Uterus (tissue), 4 donors: Measurements from ENCODE around the gene CASK. TPM values are rescaled to one million over a fixed set of nuclear protein-coding genes. Genes with fewer than 3 reads are reported as not detected.
A peak's percentile ranks its signal among the peaks of the same experiment; 100 is the strongest.

Source experiments
- DNase-seq, 2 donors: peaks; one replicate each; pipeline ENCODE4 v3.0.0-alpha.2; 2019 to 2020
- H3K27ac ChIP-seq, 2 donors: fragments of 200-600 bp; sonication (generic); 1 replicate in 1 of 2; 2 replicates in 1 of 2; pipeline ENCODE4 v1.5.1; 2016 to 2018
- H3K27me3 ChIP-seq, 2 donors: fragments of 200-600 bp; sonication (generic); one replicate each; pipeline ENCODE4 v1.5.1; 2018 to 2019; ENCODE audit warnings: control low read depth in 1 of 2
- H3K36me3 ChIP-seq, 2 donors: fragments of 200-600 bp; sonication (generic); one replicate each; pipeline ENCODE4 v1.5.1; 2019; ENCODE audit warnings: control low read depth in 1 of 2
- H3K4me1 ChIP-seq, 2 donors: fragments of 200-600 bp; sonication (generic); one replicate each; pipeline ENCODE4 v1.5.1; 2018 to 2019; ENCODE audit warnings: control low read depth in 1 of 2
- H3K4me3 ChIP-seq, 2 donors: fragments of 200-600 bp; sonication (generic); 1 replicate in 1 of 2; 2 replicates in 1 of 2; pipeline ENCODE4 v1.5.1; 2018 to 2019; ENCODE audit warnings: mild to moderate bottlenecking in 1 of 2
- H3K9me3 ChIP-seq, 2 donors: fragments of 200-600 bp; sonication (generic); one replicate each; pipeline ENCODE4 v1.5.1; 2019; ENCODE audit warnings: control low read depth in 1 of 2
- POLR2A ChIP-seq, 2 donors: fragments of 450-650 bp; IDR thresholded peaks; one replicate each; pipeline ENCODE4 v1.6.1; 2016; ENCODE audit warnings: antibody characterized with exemption in 2 of 2, mild to moderate bottlenecking in 1 of 2, moderate library complexity in 1 of 2
- intact Hi-C: fragments of 100-400 bp; cut with DNase I; formaldehyde crosslinking; loops from one replicate; pipeline ENCODE4 v1.15.1; 2023; ENCODE audit warnings: low total_unique reads
- total RNA-seq, 4 donors: library from RNA; depleted of rRNA in 3 of 4; stranded (reverse); fragments of >200 nt in 3 of 4; gene quantifications; one replicate each; pipeline versions ENCODE4 v1.1.0 to v1.2.4, GENCODE V29; 2014 to 2023
- TF ChIP-seq, protein P1 (sequence below), 4 experiments: fragments of 200-600 bp in 2 of 4; fragments of 450-650 bp in 2 of 4; sonication (generic) in 2 of 4; IDR thresholded peaks; one replicate each; pipeline ENCODE4 v1.5.1; 2016 to 2019; ENCODE audit warnings: antibody characterized with exemption in 4 of 4, mild to moderate bottlenecking in 2 of 4, moderate library complexity in 1 of 4
- donor health status: DM: yes; HTN: yes; CAD: no.

CASK gene
- total RNA-seq, 4 donors from 2014 or later: 7.9 to 76.0 (median 40.7) TPM

DNA sequence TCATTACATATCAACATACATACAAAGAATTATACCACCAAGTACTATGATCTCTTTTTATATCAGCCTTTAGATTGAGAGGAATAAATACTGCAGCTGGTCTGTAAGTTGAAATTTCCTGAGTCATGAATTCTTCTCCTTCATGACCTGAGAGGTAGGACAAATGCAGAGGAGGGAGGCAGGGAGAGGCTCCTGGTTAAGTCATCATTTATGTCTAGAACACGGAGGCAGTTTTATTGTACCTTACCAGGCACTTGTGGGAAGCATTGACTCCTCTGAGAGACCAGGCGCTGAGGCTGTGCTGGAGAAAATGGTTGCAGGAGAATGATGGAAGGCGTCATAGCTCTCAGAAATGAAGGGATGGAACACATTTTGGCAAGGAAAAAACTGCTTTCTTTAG lies 12.5 kb upstream of the CASK start:
- H3K4me1 ChIP-seq: no peaks in the 10 kb centered on the region
- no peak overlapping the region for H3K27ac ChIP-seq
- TF ChIP-seq, protein P1, sequence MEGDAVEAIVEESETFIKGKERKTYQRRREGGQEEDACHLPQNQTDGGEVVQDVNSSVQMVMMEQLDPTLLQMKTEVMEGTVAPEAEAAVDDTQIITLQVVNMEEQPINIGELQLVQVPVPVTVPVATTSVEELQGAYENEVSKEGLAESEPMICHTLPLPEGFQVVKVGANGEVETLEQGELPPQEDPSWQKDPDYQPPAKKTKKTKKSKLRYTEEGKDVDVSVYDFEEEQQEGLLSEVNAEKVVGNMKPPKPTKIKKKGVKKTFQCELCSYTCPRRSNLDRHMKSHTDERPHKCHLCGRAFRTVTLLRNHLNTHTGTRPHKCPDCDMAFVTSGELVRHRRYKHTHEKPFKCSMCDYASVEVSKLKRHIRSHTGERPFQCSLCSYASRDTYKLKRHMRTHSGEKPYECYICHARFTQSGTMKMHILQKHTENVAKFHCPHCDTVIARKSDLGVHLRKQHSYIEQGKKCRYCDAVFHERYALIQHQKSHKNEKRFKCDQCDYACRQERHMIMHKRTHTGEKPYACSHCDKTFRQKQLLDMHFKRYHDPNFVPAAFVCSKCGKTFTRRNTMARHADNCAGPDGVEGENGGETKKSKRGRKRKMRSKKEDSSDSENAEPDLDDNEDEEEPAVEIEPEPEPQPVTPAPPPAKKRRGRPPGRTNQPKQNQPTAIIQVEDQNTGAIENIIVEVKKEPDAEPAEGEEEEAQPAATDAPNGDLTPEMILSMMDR (IDR thresholded peaks at IDR 0.05): no peak
- TF ChIP-seq POLR2A (IDR thresholded peaks at IDR 0.05): no peak
- no peaks in the 10 kb centered on the region for H3K27me3 ChIP-seq
- H3K36me3 ChIP-seq: no peaks in the 10 kb centered on the region
- no peak overlapping the region for H3K4me3 ChIP-seq
- DNase-seq: no peak
- intact Hi-C loops: no loop called here
- H3K9me3 ChIP-seq: no peaks in the 10 kb centered on the region

DNA sequence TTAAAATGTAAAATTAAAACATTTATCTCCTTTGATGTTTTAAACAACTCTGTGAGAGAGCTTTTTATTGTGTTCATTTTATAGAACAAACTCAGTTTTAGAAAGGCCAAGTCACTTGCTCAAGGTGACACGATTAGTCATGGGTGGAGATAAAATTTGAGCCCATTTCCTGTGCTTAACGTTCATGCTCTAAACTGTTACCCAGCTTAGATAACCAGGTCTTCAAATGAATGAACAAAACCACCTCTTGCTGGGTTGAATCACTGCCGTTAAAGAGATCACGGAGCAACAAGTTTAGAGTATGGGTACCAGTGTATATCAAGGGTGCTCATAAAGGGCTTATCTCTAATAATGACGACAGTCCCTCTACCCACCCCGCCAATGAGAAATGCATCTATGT lies 10.2 kb upstream of the CASK start:
- Histone ChIP-seq H3K27me3 (no peaks in the 10 kb centered on the region), H3K9me3 (no peaks in the 10 kb centered on the region), H3K4me3 (no peak overlapping the region), H3K4me1 (no peaks in the 10 kb centered on the region), H3K36me3 (no peaks in the 10 kb centered on the region), H3K27ac (no peak overlapping the region)
- no peak for DNase-seq
- TF ChIP-seq, protein P1 (IDR thresholded peaks at IDR 0.05): no peak
- TF ChIP-seq POLR2A (IDR thresholded peaks at IDR 0.05): no peak
- intact Hi-C loops: no loop called here

DNA sequence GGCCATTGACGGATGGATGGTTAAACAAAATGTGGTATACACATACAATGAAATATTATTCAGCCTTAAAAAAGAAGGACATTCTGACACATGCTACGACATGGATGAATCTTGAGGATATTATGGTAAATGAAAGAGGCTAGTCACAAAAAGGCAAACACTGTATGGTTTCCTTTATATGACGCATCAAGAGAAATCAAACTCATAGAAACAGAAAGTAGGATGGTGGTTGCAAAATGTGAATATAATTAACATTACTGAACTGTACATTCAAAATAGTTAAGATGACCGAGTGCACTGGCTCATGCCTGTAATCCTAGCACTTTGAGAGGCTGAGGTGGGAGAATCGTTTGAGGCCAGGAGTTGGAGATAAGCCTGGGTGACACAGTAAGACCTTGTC lies 9.5 kb upstream of the CASK start:
- Histone ChIP-seq H3K4me1 (no peaks in the 10 kb centered on the region), H3K27ac (no peak overlapping the region), H3K27me3 (no peaks in the 10 kb centered on the region), H3K4me3 (no peak overlapping the region), H3K9me3 (no peaks in the 10 kb centered on the region), H3K36me3 (no peaks in the 10 kb centered on the region)
- DNase-seq: no peak
- TF ChIP-seq POLR2A (IDR thresholded peaks at IDR 0.05): no peak
- TF ChIP-seq, protein P1 (IDR thresholded peaks at IDR 0.05): no peak
- intact Hi-C loops: no loop called here

DNA sequence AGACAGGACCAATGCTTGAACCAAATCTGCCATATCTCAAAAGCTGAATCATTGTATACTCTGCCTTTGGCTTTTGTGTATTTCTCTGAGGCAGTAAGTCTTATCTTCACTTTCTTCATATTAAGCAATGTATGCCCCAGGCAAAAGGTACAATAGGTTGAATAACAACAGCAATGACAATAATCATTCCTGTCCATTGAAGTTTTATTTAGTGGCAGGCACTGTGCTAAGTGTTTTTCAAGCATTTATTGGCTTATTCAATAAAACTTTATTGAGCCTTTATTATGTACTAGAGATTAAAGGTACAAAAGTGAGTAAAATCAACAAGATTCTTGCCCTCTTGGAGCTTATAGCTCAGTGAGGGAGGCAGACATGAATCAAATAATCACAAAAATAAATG lies 8.2 kb upstream of the CASK start:
- intact Hi-C loops: no loop called here
- DNase-seq: no peak
- no peak for TF ChIP-seq POLR2A (IDR thresholded peaks at IDR 0.05)
- TF ChIP-seq, protein P1 (IDR thresholded peaks at IDR 0.05): no peak

DNA sequence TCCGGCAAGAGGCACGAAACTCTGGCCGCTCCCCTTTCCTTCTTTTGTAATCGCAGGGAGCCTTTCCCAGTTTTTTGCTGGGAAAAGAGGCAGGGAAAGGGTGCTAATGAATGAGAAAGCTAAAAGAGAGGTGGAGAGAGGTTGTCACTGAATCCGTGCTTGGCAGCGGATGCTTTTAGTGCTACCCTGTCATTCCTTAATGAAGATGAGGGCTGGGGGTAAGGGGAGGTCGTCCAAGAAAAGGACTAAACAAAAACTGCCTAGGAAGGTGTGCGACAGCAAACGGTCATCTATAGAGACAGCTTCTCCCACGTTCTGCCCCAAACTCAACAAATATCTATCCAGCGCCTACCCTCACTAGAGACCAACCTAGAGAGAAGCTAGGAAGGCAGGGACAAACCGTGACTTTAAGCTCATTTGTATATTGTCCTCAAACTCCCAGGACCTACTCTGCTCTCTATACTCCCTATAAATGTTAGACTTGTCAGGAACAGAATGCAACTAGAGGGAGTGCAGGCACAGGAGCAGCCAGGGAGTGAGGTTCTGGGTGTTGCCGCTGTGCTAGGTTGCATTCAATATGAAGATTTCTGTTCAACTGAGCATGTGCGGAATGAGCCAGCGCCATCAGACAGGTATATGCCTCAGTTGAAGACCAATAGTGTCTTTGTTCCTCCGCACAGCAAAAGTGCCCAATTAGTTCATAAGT lies 777 bp upstream of the CASK start:
- H3K4me3 ChIP-seq: peak overlapping the region; percentile 40 to 54
- intact Hi-C loops: no loop called here
- H3K27me3 ChIP-seq: no peaks in the 10 kb centered on the region
- H3K9me3 ChIP-seq: no peaks in the 10 kb centered on the region
- H3K4me1 ChIP-seq: no peaks in the 10 kb centered on the region
- peak overlapping the region; percentile 77 to 89 for H3K27ac ChIP-seq
- no peak for DNase-seq
- H3K36me3 ChIP-seq: no peaks in the 10 kb centered on the region
- TF ChIP-seq, protein P1 (IDR thresholded peaks at IDR 0.05): no peak
- TF ChIP-seq POLR2A (IDR thresholded peaks at IDR 0.05): no peak

More for the DNA sequence above, 8.2 kb upstream of the CASK start:
- no peaks in the 10 kb centered on the region for H3K9me3 ChIP-seq
- no peak overlapping the region for H3K27ac ChIP-seq
- no peaks in the 10 kb centered on the region for H3K36me3 ChIP-seq
- no peaks in the 10 kb centered on the region for H3K4me1 ChIP-seq
- no peak overlapping the region for H3K4me3 ChIP-seq
- H3K27me3 ChIP-seq: no peaks in the 10 kb centered on the region
